Measurements from ENCODE around the gene ZBTB9.
A peak's percentile ranks its signal among the peaks of the same experiment; 100 is the strongest.

ZBTB9 gene, protein sequence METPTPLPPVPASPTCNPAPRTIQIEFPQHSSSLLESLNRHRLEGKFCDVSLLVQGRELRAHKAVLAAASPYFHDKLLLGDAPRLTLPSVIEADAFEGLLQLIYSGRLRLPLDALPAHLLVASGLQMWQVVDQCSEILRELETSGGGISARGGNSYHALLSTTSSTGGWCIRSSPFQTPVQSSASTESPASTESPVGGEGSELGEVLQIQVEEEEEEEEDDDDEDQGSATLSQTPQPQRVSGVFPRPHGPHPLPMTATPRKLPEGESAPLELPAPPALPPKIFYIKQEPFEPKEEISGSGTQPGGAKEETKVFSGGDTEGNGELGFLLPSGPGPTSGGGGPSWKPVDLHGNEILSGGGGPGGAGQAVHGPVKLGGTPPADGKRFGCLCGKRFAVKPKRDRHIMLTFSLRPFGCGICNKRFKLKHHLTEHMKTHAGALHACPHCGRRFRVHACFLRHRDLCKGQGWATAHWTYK

DNA sequence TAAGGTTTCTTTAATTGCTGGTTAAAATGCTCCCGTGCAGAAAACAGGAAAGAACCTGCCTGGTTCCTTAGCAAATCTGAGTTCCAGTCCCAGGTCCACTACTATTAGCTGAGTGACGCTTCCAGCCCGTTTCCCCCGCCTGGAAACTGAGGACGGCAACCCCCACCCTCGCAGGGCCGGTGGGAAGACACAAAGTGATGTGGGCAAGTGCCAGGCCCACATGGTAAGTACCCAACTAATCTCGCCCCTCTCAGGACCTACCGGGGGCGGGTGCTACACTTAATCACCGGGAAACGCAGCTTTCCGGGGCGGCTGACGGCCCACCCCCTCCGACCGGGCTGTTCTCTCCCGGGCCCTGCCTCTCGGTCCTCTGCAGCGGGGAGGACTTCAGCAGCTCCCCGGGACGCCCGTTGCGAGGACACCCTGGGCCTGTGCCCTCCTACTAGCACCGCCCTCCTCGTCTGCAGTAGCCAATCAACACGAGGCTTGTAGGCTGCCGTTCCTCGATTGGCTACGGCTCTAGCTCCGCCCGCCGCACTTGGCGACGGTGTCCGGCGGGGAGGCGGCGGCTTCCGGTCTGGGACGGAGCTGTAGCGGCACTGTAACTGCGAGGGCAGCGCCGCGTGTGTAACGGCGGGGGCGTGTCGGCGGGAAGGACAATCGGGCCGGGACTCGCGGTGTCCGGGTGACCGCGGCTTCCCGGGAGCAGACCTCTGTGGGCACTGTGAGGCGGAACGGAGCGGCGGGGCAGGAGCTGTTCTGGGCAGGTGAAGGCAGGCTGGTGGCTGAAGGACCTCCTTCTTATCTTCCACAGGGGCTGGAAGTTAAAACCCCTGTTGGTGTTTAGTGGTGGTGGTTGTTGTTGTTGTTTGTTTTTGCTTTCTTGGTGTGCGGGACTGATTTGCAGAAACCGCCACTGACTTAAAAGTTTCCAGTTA lies at the start of gene ZBTB9:
Gene ZBTB9, plus strand, starts transcription at position 568 of the 938 bp plus-strand sequence. CDS start 525 bp downstream, outside the sequence.
- peak; percentile 95 to 96 for DNase-seq

DNA sequence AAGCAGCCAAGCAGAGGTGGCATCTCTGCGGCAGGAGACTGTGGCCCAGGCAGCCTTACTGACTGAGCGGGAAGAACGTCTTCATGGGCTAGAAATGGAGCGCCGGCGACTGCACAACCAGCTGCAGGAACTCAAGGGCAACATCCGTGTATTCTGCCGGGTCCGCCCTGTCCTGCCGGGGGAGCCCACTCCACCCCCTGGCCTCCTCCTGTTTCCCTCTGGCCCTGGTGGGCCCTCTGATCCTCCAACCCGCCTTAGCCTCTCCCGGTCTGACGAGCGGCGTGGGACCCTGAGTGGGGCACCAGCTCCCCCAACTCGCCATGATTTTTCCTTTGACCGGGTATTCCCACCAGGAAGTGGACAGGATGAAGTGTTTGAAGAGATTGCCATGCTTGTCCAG lies 49.5 kb upstream of the ZBTB9 start:
- no peak for DNase-seq

DNA sequence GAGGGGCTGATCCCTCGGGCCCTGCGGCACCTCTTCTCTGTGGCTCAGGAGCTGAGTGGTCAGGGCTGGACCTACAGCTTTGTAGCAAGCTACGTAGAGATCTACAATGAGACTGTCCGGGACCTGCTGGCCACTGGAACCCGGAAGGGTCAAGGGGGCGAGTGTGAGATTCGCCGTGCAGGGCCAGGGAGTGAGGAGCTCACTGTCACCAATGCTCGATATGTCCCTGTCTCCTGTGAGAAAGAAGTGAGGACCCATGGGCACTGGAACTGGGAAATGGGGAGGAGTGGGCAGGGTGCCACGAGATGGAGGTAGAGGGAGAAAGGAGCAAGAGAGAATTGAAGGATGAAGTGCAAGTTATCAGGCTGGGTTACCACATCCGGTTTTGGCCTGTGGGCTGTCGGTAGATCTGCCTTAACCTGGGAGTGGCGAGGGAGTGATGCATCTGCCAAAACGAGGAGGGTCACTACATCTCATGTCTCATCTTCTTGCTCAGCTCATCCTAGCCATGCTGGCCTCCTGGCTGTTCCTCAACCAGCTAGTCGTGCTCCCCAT lies 48.9 kb upstream of the ZBTB9 start:
- no peak for DNase-seq

DNA sequence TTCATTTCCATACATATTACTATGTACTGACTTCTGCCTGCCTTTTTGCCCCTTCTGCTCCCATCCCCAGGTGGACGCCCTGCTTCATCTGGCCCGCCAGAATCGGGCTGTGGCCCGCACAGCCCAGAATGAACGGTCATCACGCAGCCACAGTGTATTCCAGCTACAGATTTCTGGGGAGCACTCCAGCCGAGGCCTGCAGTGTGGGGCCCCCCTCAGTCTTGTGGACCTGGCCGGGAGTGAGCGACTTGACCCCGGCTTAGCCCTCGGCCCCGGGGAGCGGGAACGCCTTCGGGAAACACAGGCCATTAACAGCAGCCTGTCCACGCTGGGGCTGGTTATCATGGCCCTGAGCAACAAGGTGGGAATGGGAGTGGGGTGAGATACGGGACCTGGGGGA lies 48.2 kb upstream of the ZBTB9 start:
- DNase-seq: no peak

DNA sequence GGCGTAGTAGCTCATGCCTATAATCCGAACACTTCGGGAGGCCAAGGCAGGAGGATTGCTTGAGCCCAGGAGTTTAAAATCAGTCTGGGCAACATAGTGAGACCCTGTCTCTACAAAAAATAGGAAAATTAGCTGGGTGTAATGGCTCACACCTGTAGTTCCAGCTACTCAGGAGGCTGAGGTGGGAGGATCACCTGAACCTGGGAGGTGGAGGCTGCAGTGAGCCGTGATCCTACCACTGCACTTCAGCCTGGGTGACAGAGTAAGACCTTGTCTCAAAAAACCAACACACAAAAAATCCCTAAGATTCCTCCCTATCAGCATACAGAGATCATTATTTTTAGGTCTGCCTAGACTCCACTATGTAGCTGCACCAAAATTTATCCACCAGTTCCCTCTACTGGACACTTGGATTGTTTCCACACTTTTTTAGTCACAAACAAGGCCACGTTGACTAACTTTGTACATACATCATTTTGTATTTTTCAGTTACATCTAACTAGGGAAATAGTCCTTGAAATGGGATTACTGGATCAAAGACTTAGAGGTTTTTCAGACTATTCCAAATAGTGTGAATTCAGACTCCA lies 47.2 kb upstream of the ZBTB9 start:
- DNase-seq: no peak

DNA sequence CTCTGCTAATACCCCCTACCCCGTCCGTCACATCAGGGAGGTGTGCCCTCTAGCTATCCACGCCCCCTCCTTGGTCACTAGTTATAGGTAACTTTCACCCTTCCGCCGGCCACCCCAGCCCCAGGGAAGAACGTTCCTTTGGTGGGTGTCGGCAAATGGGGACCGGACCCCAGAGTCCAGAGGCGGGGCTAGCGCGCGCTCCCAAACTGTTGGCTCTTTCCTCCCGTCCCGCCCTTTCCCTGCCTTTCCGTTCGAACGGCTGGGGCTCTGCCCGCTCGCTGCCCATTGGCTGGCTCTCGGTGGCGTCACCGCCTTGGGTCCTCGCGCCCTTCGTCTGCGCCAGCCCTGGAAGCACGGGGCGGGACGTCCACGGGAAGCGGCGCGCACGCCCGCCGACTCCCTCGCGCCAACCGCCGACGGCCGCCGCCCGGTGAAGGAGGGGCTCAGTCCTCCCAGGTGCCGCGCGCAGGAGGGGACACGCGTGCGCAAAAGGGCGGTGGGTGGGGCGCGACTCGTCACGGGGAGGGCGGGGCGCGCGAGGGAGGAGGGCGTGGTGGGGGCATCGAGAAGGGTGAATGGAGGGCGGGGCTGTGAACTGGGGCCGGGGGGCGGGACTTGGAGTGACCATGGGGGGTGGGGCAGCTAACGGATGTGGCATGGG lies 44.2 kb upstream of the ZBTB9 start:
- DNase-seq: peak; percentile 98 to 99

DNA sequence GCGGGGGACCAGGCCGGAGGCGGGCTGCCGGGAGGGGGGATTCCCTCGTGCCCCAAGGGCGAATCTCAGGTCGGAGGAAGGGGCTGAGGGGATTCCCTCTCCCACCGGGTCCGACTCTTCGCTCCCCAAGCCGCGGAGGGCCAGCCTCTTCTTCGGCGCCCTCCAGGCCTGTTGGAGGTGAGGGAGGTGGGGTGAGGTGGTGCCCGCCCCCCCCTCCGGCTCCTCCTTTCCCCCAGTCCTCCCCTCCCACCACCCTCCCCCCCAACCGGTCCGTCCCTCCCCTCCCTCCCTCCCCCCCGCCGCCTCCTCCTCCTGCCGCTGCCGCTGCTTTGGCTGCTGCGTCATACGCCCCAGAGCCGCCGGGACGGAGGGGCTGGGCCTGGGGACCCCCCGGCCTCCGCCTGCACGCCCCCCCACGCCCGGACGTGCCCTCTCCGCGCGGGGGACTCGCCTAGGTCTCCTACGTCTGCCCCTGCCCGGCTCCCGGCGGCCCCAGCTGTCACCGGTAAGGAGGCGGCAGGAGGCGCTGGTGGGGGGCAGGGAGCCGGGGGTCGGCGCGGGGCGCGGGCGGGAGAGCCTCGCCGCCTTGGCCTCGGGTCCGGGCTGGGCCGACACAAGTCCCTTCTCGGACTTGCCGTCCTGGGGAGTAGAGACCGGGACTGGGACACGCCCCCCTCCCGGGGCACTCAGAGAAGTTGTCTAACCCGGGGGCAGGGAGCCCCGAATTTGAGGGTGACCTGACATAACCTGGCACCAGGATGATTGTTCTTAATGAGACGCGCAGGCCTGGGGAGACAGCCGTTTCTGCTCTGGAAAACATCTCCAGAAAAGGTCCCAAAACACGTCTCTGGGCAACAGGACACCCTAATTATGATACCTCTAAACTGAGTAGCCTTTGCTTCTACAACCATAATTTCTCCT lies 43.4 kb upstream of the ZBTB9 start, which contains the start of gene PHF1:
Gene PHF1, plus strand, starts transcription at position 304 of the 921 bp plus-strand sequence. CDS start 1,250 bp downstream, outside the sequence.
- DNase-seq: no peak

DNA sequence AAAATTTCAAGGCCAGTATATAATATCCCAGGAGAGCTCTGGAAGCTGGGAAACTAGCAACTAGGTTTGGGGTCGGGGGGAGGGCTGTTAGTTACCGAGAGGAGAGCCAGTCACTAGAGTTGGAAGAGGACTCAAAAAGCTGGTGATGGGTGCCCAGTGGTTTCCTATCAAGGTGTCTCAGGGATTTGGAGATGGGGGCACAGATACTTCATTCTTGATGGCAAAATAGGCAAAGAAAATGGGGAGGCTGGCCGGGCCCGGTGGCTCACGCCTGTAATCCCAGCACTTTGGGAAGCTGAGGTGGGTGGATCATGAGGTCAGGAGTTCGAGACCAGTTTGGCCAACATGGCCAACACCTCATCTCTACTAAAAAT lies 42.8 kb upstream of the ZBTB9 start:
- no peak for DNase-seq

DNA sequence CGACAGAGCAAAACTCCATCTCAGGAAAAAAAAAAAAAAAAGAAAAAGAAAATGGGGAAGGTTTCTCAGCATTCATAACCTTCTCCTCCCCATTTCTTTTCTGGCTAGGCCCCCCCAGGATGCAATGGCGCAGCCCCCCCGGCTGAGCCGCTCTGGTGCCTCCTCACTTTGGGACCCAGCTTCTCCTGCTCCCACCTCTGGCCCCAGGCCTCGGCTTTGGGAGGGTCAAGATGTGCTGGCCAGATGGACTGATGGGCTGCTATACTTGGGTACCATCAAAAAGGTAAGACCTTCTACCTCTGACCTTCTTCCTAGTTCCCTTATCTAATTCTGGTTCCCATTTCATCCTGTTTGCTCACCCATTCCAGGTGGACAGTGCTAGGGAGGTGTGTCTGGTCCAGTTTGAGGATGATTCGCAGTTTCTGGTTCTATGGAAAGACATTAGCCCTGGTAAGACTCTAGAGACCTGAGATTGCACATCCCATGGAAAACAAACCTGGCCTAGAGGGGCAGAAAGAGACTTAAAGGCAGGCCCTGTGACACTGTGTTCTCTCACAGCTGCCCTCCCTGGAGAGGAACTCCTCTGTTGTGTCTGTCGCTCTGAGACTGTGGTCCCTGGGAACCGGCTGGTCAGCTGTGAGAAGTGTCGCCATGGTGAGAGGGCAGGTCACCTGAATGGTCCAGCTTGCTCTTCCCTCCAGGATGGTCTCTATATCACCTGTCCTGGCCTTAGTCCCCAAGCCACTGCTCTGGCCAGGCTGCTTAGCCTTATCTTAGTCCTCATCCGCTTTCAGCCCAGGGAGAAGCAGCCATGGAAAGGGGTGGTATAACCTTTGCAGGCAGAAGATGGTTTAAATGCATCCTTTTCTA lies 42.0 kb upstream of the ZBTB9 start:
- DNase-seq: no peak

DNA sequence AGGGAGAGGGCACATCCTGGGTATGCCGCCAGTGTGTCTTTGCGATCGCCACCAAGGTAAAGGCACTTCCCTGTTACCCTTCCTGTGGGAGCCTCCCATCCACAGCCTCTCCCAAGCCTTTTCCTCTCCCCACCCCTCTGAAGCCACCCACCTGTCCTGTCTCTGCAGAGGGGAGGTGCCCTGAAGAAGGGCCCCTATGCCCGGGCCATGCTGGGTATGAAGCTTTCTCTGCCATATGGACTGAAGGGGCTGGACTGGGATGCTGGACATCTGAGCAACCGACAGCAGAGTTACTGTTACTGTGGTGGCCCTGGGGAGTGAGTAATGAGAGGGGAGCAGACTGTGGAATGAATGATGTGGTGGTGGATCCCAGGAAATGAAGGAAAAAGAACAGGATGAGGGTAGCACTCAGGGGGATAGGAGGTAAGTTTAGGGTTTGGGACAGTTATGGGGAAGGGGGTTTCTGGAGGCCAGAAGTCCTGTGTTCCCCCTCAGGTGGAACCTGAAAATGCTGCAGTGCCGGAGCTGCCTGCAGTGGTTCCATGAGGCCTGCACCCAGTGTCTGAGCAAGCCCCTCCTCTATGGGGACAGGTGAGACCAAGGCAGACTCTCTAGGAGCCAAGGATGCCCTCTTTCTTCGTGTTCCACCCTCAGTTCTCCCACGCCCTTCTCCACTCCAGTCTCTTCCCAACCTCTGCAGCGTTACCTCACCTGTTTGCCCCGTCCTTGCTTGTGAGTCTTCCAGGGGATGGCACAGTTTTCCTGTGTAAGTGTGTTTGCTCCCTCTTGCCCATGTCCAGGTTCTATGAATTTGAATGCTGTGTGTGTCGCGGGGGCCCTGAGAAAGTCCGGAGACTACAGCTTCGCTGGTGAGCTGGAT lies 40.9 kb upstream of the ZBTB9 start:
- no peak for DNase-seq

DNA sequence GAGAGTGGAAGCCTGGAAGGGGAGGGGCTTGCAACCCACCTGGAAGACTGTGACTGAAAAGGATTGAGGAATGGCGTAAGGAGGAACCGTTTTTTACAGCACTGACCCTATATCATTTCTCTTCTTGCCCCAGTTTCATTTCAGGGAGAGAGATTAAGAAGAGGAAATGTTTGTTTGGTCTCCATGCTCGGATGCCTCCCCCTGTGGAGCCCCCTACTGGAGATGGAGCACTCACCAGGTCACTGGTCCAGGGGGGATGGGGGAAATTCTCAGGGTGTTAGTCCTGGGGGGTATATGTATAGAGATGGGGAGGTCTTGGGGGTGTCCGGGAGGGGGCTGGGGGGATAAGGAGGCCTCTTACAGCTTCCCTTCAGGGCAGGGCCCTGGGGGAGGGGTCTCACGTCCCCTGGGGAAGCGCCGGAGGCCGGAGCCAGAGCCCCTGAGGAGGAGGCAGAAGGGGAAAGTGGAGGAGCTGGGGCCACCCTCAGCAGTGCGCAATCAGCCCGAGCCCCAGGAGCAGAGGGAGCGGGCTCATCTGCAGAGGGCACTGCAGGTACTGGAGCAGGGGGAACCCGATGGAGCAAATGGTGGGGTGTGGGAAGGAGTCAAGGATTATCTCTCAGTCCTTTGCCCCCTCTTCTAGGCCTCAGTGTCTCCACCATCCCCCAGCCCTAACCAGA lies 39.6 kb upstream of the ZBTB9 start:
- no peak for DNase-seq

DNA sequence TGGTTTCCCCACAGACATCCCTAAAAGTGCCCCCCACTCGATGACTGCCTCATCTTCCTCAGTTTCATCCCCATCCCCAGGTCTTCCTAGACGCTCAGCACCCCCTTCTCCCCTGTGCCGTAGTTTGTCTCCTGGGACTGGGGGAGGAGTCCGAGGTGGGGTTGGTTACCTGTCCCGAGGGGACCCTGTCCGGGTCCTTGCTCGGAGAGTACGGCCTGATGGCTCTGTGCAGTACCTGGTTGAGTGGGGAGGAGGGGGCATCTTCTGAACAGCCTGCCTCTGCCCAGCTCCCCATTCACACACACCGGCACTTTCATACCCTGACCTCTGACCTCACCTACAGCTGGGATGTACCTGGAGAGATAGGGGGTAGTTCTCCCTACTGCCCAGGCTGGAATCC lies 38.5 kb upstream of the ZBTB9 start:
- no peak for DNase-seq

DNA sequence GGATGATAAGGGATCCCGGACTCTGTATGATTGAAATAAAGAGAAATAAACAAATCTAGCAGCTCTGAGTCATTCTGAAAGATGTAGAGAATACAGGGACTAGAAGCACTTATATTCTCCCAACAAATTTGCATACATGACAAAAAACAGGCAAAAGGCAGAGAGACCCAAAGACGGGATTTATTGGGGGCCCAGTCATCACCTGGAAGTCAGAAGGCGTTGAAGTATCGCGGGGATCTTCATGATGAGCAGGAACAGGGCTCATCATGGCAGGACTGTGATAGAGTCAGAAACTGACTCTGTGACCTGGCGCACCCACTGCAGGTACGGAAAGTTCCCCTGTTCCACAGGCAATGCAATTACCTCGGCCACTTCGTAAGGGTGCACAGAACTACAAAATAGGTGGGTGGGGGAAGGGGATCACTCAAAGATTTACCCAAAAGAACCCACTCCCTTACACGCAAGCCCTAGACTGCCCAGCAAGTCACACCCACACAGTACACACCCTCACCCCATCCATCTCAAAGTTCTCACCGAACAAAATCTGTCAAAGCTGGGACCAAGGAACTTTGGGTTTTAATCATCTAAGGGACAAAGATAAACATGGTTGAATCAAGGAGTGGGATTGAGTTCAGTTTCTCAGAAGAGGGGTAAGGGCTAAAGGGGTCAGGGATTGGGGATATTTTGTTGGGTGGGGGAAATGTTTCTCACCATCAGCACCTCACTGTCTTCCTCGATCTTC lies 37.8 kb upstream of the ZBTB9 start:
- peak; percentile 55 to 63 for DNase-seq

DNA sequence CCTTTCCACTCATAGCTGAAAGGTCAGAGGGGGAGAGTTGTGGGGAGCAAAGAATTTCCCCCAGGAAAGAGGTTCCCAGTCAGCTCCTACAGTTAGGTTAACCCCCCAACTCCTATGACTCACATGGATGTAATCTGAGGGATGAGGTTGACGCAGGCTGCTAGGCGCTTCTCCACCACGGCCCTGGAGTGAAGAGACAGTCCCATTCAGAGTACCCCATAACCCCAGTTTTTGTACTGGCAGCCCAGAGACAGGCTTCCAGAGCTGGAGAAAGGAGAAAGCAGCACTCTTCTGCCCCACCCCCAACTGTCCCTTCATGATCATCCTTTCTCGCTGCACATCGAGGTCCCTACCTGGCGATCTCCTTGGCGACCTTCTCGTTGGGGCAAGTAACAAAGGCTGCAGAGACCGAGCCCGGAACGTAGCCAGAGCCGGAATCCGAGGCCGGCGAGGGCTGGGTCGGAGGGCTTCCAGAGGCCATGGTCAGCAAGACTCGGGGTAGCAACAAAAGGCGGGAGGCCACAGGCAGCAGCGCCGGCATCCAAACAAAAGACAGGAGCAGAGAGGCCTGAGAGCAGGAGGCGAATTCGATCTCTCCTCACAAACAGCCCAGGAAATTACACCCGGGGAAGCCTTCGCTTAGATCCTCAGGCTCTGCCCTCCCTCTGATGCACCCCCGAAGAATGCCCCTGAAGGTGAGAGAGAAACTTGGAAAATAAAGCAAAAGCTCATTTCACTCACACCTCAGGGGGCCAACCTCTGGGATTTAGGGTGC lies 37.1 kb upstream of the ZBTB9 start:
- DNase-seq: peak; percentile 47

DNA sequence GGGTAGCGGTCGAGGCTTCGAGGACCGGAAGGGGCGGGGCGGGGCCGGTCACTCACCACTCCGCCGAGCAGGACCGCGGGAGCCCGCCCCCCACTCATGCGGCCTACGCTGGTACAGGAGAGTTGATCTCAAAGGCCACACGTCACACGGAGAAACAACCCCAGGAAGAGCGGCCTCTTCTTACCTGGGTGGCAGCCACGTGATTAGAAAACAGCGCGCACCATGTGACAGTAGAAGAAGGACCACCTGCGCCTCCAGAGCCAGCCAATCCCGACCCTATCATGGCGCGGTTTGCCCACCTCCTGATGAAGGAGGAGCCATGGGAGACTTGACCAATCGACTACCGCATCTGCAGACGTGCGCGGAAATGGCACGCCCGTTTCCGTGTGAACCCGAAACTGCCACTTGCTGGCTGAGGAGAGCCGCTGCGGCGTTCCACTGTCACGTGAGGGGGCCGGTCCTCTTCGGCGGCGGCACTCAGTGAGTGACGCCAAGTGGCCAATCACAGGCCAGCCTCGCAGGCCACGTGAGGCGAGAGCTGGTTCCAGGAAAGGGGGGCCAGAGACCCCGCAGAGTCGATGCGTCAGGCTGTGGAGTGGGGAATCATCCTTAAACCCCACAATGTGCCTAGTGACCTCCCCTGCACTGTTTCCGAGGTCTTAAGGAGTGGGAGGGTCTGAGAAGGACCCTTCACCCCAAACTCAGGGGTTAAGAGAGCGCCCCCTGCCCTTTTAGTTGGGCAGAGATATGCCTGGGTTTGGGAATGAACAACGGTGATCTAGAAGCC lies 36.3 kb upstream of the ZBTB9 start, which contains the start of gene CUTA:
Gene CUTA, minus strand, starts transcription at position 205 of the 787 bp plus-strand sequence. Its CDS starts 107 bp downstream, at position 98.
- peak; percentile 96 to 98 for DNase-seq
